ENCODE data around the gene NACA2. TPM values are rescaled to one million over a fixed set of nuclear protein-coding genes. Genes with fewer than 3 reads are reported as not detected.
"Not testable (repeated sequence)": the region's sequence is repeated elsewhere in the genome, so short reads cannot be mapped to it uniquely, and the experiment has no call there.

The NACA2 gene
- total RNA-seq, 1 donor from 2014 or later = not detected

DNA sequence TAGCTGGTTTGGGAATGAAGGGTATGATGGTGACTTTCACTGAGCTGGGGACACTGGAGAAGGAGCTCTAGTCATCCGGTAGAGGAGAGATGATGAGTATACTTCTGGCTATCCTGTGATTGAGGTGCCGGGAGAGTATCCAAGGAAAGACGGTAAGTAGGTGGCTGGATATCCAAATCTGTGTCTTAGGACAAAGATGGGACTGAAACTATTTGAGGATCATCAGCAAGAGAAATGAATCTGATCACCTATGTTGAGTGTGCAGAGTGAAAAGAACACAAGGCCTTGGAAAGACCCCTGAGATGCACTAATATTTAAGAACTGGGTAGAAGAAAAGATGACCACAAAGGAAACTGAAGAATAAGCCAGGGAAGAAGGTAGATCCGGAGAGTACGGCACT, 1.0 kb downstream of the NACA2 start:
- Mint-ChIP-seq H3K36me3 (ENCODE audit: unreplicated experiment) (no peaks in the 10 kb centered on the region), H3K4me1 (ENCODE audit: unreplicated experiment) (no peaks in the 10 kb centered on the region), H3K27me3 (ENCODE audit: unreplicated experiment) (peaks cover 30% of the 10 kb centered on the region), H3K9me3 (ENCODE audit: unreplicated experiment) (no peaks in the 10 kb centered on the region), H3K4me3 (ENCODE audit: unreplicated experiment) (no peak overlapping the region), H3K27ac (ENCODE audit: unreplicated experiment) (no peak overlapping the region)
- TF ChIP-seq, protein P1, sequence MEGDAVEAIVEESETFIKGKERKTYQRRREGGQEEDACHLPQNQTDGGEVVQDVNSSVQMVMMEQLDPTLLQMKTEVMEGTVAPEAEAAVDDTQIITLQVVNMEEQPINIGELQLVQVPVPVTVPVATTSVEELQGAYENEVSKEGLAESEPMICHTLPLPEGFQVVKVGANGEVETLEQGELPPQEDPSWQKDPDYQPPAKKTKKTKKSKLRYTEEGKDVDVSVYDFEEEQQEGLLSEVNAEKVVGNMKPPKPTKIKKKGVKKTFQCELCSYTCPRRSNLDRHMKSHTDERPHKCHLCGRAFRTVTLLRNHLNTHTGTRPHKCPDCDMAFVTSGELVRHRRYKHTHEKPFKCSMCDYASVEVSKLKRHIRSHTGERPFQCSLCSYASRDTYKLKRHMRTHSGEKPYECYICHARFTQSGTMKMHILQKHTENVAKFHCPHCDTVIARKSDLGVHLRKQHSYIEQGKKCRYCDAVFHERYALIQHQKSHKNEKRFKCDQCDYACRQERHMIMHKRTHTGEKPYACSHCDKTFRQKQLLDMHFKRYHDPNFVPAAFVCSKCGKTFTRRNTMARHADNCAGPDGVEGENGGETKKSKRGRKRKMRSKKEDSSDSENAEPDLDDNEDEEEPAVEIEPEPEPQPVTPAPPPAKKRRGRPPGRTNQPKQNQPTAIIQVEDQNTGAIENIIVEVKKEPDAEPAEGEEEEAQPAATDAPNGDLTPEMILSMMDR (IDR thresholded peaks at IDR 0.05) = no peak
- DNase-seq (ENCODE audit: extremely low spot score, unreplicated experiment) = no peak

DNA sequence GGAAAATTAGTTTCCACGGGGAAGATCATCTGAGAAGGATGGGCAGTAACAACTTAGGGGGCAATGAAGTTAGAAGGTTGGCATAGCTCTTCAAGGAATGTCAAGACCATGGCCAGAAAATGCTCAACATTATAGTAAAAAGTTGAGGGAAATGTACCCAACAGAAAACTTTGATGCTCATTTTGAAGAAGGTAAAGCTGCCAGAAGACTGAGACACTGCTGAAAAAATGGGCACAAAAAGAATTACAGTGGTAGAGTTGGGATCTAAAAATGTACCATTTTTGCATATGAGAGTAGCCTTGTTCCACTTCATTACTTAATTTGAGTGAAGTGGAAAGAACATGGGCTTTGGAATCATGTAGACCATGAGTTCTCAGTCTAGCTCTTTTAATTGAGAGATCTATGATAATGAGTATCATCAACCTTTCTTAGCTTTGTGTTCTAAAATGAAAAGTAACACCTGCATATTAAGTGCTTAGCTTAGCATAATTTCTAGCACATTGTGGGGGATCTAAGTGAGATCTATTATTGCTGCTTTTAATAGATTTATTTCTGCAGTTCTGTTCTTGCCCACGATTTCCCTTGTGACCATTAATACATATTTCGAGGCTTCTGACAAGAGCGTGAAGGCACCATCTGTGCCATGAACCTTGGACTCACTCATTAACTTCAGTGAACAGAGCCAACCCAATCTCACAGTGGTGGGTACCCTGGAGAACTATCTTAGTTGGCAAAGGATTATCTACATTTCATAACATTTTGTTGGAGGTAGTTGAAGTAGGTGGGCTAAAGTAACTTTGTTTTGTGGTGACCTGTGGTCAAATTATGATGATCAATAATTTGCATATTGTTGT, 3.0 kb downstream of the NACA2 start:
- peaks cover 13% of the 10 kb centered on the region for H3K27me3 Mint-ChIP-seq (ENCODE audit: unreplicated experiment)
- no peaks in the 10 kb centered on the region for H3K9me3 Mint-ChIP-seq (ENCODE audit: unreplicated experiment)
- TF ChIP-seq, protein P1 (IDR thresholded peaks at IDR 0.05) = no peak
- H3K4me1 Mint-ChIP-seq (ENCODE audit: unreplicated experiment) = no peaks in the 10 kb centered on the region
- no peak overlapping the region for H3K27ac Mint-ChIP-seq (ENCODE audit: unreplicated experiment)
- no peak overlapping the region for H3K4me3 Mint-ChIP-seq (ENCODE audit: unreplicated experiment)
- H3K36me3 Mint-ChIP-seq (ENCODE audit: unreplicated experiment) = no peaks in the 10 kb centered on the region
- DNase-seq (ENCODE audit: extremely low spot score, unreplicated experiment) = no peak

DNA sequence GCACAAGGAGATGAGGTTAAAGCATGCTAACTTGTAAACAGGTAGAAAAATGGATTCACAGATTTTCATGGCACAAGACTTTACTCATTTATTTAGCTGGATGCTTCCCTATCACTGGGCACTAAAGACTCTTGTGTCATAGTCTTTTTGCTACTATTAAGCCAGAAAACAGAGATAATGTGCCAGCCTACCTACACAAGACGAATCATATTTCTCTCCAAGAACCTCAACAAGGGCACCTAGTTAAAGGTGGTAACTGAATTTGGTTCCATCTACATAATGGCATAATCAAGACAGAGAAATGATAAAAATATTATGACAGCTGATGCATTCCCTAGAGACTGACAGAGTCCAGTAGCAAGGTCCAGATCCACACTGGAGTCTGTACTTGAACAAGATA, 3.8 kb downstream of the NACA2 start:
- Mint-ChIP-seq H3K27me3 (ENCODE audit: unreplicated experiment) (peaks cover 13% of the 10 kb centered on the region), H3K36me3 (ENCODE audit: unreplicated experiment) (no peaks in the 10 kb centered on the region)
- TF ChIP-seq, protein P1 (IDR thresholded peaks at IDR 0.05) = no peak

DNA sequence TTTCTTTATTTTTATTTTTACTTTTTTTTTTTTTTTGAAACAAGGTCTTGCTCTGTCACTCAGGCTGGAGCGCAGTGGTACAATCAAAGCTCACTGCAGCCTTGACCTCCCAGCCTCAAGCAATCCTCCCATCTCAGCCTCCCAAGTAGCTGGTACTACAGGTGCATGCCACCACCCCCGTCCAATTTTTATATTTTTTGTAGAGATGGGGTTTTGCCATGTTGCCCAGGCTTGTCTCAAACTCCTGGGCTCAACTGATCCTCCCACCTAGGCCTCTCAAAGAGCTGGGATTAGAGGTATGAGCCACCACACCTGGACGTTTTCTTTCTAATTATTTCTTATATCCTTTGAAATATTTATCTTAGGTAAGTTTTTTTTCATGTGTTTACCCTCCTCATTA, 4.4 kb downstream of the NACA2 start:
- DNase-seq (ENCODE audit: extremely low spot score, unreplicated experiment); H3K27ac Mint-ChIP-seq (ENCODE audit: unreplicated experiment); H3K9me3 Mint-ChIP-seq (ENCODE audit: unreplicated experiment); H3K4me3 Mint-ChIP-seq (ENCODE audit: unreplicated experiment); H3K4me1 Mint-ChIP-seq (ENCODE audit: unreplicated experiment); H3K36me3 Mint-ChIP-seq (ENCODE audit: unreplicated experiment): not testable (repeated sequence)
- peaks cover 18% of the 10 kb centered on the region for H3K27me3 Mint-ChIP-seq (ENCODE audit: unreplicated experiment)

More for the DNA sequence above, 3.8 kb downstream of the NACA2 start:
- H3K4me1 Mint-ChIP-seq (ENCODE audit: unreplicated experiment) = no peaks in the 10 kb centered on the region
- no peaks in the 10 kb centered on the region for H3K9me3 Mint-ChIP-seq (ENCODE audit: unreplicated experiment)
- H3K4me3 Mint-ChIP-seq (ENCODE audit: unreplicated experiment) = no peak overlapping the region
- no peak overlapping the region for H3K27ac Mint-ChIP-seq (ENCODE audit: unreplicated experiment)
- no peak for DNase-seq (ENCODE audit: extremely low spot score, unreplicated experiment)

DNA sequence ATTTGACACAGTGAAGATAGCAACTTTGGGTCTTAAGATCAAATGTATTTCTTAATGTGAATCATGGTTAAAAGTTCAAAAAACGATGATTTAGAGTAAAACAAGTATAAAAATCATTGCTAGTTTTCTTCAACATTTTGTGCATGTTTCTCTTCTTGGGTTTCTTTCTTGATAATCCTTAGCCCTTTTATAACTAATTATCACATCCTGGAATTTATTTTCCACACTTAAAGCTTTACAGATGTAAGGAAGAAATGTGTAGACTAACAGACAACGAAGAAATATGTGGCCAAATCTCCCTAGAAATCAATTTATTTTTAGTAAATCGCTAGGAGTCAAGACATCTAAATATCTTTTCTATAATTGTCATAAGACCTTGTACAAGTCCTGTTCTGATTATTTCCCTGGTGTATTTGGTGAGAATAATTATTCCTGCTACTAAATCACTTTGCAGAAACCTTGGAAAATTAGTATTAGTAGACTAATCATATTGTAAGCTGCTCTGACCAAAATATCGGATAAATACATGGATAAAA, 4.9 kb downstream of the NACA2 start:
- Mint-ChIP-seq H3K36me3 (ENCODE audit: unreplicated experiment) (no peaks in the 10 kb centered on the region), H3K27me3 (ENCODE audit: unreplicated experiment) (peaks cover 23% of the 10 kb centered on the region), H3K4me1 (ENCODE audit: unreplicated experiment) (no peaks in the 10 kb centered on the region), H3K4me3 (ENCODE audit: unreplicated experiment) (no peak overlapping the region), H3K9me3 (ENCODE audit: unreplicated experiment) (no peaks in the 10 kb centered on the region), H3K27ac (ENCODE audit: unreplicated experiment) (no peak overlapping the region)
- TF ChIP-seq, protein P1 (IDR thresholded peaks at IDR 0.05) = no peak
- no peak for DNase-seq (ENCODE audit: extremely low spot score, unreplicated experiment)
